ENCODE measurements around the gene PAM.
"Not testable (repeated sequence)": the region's sequence is repeated elsewhere in the genome, so short reads cannot be mapped to it uniquely, and the experiment has no call there.

PAM gene

GRCh38 chr5:102749416-102750030, 5.6 kb upstream of the PAM start:
- DNase-seq (ENCODE audit: insufficient read length, low spot score) (no peak), FAIRE-seq (no peak)
- TF ChIP-seq PAX5 (IDR thresholded peaks at IDR 0.05; ENCODE audit: insufficient read depth, low read length, severe bottlenecking) = no peak
- TF ChIP-seq POU2F2 (IDR thresholded peaks at IDR 0.05; ENCODE audit: low read depth, low read length) = no peak
- TF ChIP-seq POLR2AphosphoS5 (IDR thresholded peaks at IDR 0.05; ENCODE audit: low read depth, low read length) = no peak
- TF ChIP-seq TAF1 (IDR thresholded peaks at IDR 0.05; ENCODE audit: low read depth, low read length) = no peak
- TF ChIP-seq POLR2A (IDR thresholded peaks at IDR 0.05; ENCODE audit: low read depth, low read length) = no peak
- TF ChIP-seq SPI1 (IDR thresholded peaks at IDR 0.05; ENCODE audit: low read depth, low read length) = no peak

GRCh38 chr5:102750151-102750834, 4.8 kb upstream of the PAM start:
- TF ChIP-seq PAX5 (IDR thresholded peaks at IDR 0.05; ENCODE audit: insufficient read depth, low read length, severe bottlenecking) (no peak), TAF1 (IDR thresholded peaks at IDR 0.05; ENCODE audit: low read depth, low read length) (no peak), POLR2A (IDR thresholded peaks at IDR 0.05; ENCODE audit: low read depth, low read length) (no peak), SPI1 (IDR thresholded peaks at IDR 0.05; ENCODE audit: low read depth, low read length) (no peak), POLR2AphosphoS5 (IDR thresholded peaks at IDR 0.05; ENCODE audit: low read depth, low read length) (no peak), POU2F2 (IDR thresholded peaks at IDR 0.05; ENCODE audit: low read depth, low read length) (no peak)
- FAIRE-seq = no peak
- DNase-seq (ENCODE audit: insufficient read length, low spot score) = no peak

DNA sequence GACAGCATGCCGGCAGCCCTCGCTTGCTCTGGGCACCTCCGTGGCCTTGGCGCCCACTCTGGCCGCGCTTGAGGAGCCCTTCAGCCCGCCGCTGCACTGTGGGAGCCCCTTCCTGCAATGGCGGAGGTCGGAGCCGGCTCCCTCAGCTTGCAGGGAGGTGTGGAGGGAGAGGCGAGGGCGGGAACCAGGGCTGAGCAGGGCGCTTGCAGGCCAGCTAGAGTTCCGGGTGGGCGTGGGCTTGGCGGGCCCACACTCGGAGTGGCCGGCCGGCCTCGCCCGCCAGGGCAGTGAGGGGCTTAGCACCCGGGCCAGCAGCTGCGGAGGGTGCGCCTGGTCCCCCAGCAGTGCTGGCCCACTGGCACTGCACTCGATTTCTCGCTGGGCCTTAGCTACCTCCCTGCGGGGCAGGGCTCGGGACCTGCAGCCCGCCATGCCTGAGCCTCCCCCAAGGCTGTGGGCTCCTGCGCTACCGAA, 3.2 kb upstream of the PAM start:
- DNase-seq (ENCODE audit: insufficient read length, low spot score) = not testable (repeated sequence)

DNA sequence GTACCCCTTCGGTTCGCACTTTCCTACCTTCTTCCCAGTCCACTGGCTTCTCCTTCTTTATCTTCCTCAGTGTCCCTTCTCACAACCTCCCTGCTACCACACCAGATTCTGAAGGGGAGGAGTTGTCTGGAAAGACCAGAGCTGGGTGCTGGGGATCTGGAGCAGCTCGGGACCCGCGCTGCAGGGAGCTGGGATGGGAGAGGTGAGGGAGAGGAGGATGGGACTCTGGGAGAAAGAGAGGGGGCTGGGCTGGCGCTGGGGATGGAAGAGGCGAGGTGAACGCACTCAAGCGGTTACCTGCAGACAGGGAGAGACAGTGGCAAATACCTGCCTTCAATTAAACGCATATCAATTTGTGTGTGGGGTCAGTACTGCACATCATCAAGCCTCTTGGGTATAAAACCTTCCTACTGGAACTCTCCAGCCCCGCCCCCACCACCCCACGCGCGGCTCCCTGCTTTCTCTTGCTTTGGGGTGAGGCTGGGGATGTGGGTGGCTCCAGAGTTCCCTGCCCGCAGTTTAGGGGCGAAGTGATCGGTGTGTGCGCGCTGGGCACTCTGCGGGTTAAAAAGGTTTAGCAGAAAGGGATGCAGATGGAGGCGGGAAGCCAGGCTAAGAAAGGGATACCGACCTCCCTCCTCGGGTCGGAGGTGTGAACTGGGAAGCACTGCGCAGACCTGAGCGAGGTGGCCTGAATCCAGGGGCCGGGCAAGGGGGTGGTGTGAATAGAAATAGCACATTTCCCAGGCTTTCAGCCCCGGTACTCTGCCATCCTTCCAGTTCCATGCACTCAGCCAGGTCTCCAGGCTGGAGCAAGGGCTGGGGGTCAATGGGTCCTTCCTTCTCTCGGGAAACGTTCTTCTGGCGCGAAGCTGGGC, 977 bp upstream of the PAM start:
- TF ChIP-seq POU2F2 (IDR thresholded peaks at IDR 0.05; ENCODE audit: low read depth, low read length) (no peak), POLR2A (IDR thresholded peaks at IDR 0.05; ENCODE audit: low read depth, low read length) (no peak), TAF1 (IDR thresholded peaks at IDR 0.05; ENCODE audit: low read depth, low read length) (no peak), PAX5 (IDR thresholded peaks at IDR 0.05; ENCODE audit: insufficient read depth, low read length, severe bottlenecking) (no peak), POLR2AphosphoS5 (IDR thresholded peaks at IDR 0.05; ENCODE audit: low read depth, low read length) (no peak), SPI1 (IDR thresholded peaks at IDR 0.05; ENCODE audit: low read depth, low read length) (no peak)
- peak; percentile 79 for FAIRE-seq
- DNase-seq (ENCODE audit: insufficient read length, low spot score) = no peak

More for the DNA sequence above, 3.2 kb upstream of the PAM start:
- not testable (repeated sequence) for FAIRE-seq

GRCh38 chr5:102755686-102756371, 724 bp downstream of the PAM start:
- no peak for TF ChIP-seq POLR2AphosphoS5 (IDR thresholded peaks at IDR 0.05; ENCODE audit: low read depth, low read length)
- TF ChIP-seq POLR2A (IDR thresholded peaks at IDR 0.05; ENCODE audit: low read depth, low read length) = 0 out of 2 replicates have a peak, but pooled peaks have one; percentile 37
- DNase-seq (ENCODE audit: insufficient read length, low spot score) (no peak), FAIRE-seq (peak; percentile 84)

- DNase-seq (ENCODE audit: insufficient read length, low spot score) (no peak), FAIRE-seq (no peak)
- no peak for TF ChIP-seq POLR2A (IDR thresholded peaks at IDR 0.05; ENCODE audit: low read depth, low read length)
- no peak for TF ChIP-seq TAF1 (IDR thresholded peaks at IDR 0.05; ENCODE audit: low read depth, low read length)
- TF ChIP-seq SPI1 (IDR thresholded peaks at IDR 0.05; ENCODE audit: low read depth, low read length) = no peak
- no peak for TF ChIP-seq POU2F2 (IDR thresholded peaks at IDR 0.05; ENCODE audit: low read depth, low read length)
- TF ChIP-seq PAX5 (IDR thresholded peaks at IDR 0.05; ENCODE audit: insufficient read depth, low read length, severe bottlenecking) = no peak
- TF ChIP-seq POLR2AphosphoS5 (IDR thresholded peaks at IDR 0.05; ENCODE audit: low read depth, low read length) = no peak
Observed at GRCh38 chr5:102758576-102758975, 3.5 kb downstream of the PAM start.

- DNase-seq (ENCODE audit: insufficient read length, low spot score) (no peak), FAIRE-seq (no peak)
- no peak for TF ChIP-seq SPI1 (IDR thresholded peaks at IDR 0.05; ENCODE audit: low read depth, low read length)
Observed at GRCh38 chr5:102759289-102759688, 4.2 kb downstream of the PAM start.

DNA sequence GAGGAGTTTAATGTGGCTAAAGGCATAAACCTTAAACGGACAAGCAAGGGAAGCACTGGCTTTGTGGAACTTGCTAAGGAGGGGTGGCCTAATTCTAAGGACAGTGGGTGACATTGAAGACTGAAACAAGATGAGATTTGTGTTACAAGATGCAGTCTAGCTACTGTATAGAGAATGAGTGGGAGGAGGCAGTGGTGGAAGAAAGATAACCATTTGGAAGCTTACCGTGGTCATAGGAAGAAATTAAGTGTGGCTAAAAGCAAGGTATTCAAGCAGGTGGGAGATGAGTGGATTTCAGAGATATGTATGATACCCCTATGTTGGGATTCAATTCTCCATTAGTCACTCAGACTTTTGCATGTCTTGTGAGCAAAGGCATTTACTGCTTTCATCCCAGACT, 4.6 kb downstream of the PAM start:
- TF ChIP-seq PAX5 (IDR thresholded peaks at IDR 0.05; ENCODE audit: insufficient read depth, low read length, severe bottlenecking) (no peak), POLR2AphosphoS5 (IDR thresholded peaks at IDR 0.05; ENCODE audit: low read depth, low read length) (no peak), POLR2A (IDR thresholded peaks at IDR 0.05; ENCODE audit: low read depth, low read length) (no peak), TAF1 (IDR thresholded peaks at IDR 0.05; ENCODE audit: low read depth, low read length) (no peak), POU2F2 (IDR thresholded peaks at IDR 0.05; ENCODE audit: low read depth, low read length) (no peak), SPI1 (IDR thresholded peaks at IDR 0.05; ENCODE audit: low read depth, low read length) (no peak)
- DNase-seq (ENCODE audit: insufficient read length, low spot score) = no peak
- FAIRE-seq = no peak

DNA sequence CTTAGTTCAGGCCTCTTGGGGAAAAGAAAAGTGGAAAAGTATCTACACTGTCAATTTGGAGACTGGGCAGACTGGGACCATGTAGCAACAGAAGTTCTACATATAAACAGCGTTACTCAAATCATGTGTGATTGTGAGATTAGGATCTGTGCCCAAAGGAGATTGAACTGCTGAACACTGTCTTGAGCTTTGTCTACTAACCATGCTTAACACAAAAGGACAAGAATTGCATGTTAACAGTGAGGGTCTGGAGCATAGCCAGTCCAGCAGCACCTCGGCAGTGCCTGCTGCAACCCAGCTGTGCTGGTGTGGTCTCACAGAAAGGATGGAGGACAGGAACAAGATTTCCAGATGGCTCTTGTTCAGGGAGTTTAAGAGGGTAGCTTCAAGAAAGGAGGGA, 5.7 kb downstream of the PAM start:
- DNase-seq (ENCODE audit: insufficient read length, low spot score) (no peak), FAIRE-seq (peak; percentile 63)
- TF ChIP-seq PAX5 (IDR thresholded peaks at IDR 0.05; ENCODE audit: insufficient read depth, low read length, severe bottlenecking) = no peak
- TF ChIP-seq POLR2A (IDR thresholded peaks at IDR 0.05; ENCODE audit: low read depth, low read length) = no peak

Measured in GM12891 (cell line).